GM23338 (cell line): ENCODE results near the gene TCEANC. TPM values are rescaled to one million over a fixed set of nuclear protein-coding genes. Genes with fewer than 3 reads are reported as not detected.

Experiments
- ATAC-seq: fragments of 200-7000 bp; cut with Tn5 transposase; 3 replicates; pipeline ENCODE4 v1.9.1; 2020
- DNase-seq: peaks from one replicate; pipeline ENCODE4 v3.0.0-alpha.2; 2015; ENCODE audit warnings: low spot score
- H2AFZ ChIP-seq: fragments of 200-600 bp; sonication (generic); 2 replicates; pipeline ENCODE4 v1.8.0; 2016; ENCODE audit warnings: antibody characterized with exemption, mild to moderate bottlenecking, moderate library complexity
- H3F3A ChIP-seq: fragments of 200-600 bp; sonication (generic); replicated peaks from 2 replicates; pipeline ENCODE4 v1.8.0; 2017; ENCODE audit warnings: antibody characterized with exemption, mixed run types, low read depth
- H3K27ac ChIP-seq: fragments of 200-600 bp; sonication (generic); 2 replicates; pipeline ENCODE4 v1.6.1; 2016; ENCODE audit warnings: low read depth
- H3K27me3 ChIP-seq: fragments of 200-600 bp; sonication (generic); 2 replicates; pipeline ENCODE4 v1.8.0; 2016; ENCODE audit warnings: mild to moderate bottlenecking, mixed run types, moderate library complexity; ENCODE audit not compliant: insufficient read depth
- H3K36me3 ChIP-seq: fragments of 200-600 bp; sonication (generic); 2 replicates; pipeline ENCODE4 v1.8.0; 2016; ENCODE audit warnings: mild to moderate bottlenecking; ENCODE audit not compliant: insufficient read depth
- H3K4me1 ChIP-seq: fragments of 200-600 bp; sonication (generic); 2 replicates; pipeline ENCODE4 v1.8.0; 2016; ENCODE audit warnings: mild to moderate bottlenecking, moderate library complexity; ENCODE audit not compliant: insufficient read depth
- H3K4me2 ChIP-seq: fragments of 200-600 bp; sonication (generic); 2 replicates; pipeline ENCODE4 v1.7.1; 2017; ENCODE audit warnings: mixed run types
- H3K4me3 ChIP-seq: fragments of 200-600 bp; sonication (generic); 2 replicates; pipeline ENCODE4 v1.6.1; 2016; ENCODE audit warnings: mixed run types
- H3K79me2 ChIP-seq: fragments of 200-600 bp; sonication (generic); replicated peaks from 2 replicates; pipeline ENCODE4 v1.8.0; 2017; ENCODE audit warnings: mild to moderate bottlenecking; ENCODE audit not compliant: insufficient read depth
- H3K9me2 ChIP-seq: fragments of 200-600 bp; sonication (generic); 2 replicates; pipeline ENCODE4 v1.8.0; 2017; ENCODE audit not compliant: insufficient read depth
- H4K20me1 ChIP-seq: fragments of 200-600 bp; sonication (generic); replicated peaks from 2 replicates; pipeline ENCODE4 v1.8.0; 2017; ENCODE audit warnings: mild to moderate bottlenecking; ENCODE audit not compliant: insufficient read depth
- H3K27ac Mint-ChIP-seq: 2 replicates; pipeline ENCODE4 v1.8.0; 2020; ENCODE audit warnings: inconsistent platforms, mild to moderate bottlenecking, moderate library complexity, mixed read lengths
- H3K27me3 Mint-ChIP-seq: 3 replicates; pipeline ENCODE4 v1.8.0; 2022; ENCODE audit warnings: low read depth, mild to moderate bottlenecking, moderate library complexity, mixed read lengths, inconsistent platforms; ENCODE audit not compliant: insufficient read depth, poor library complexity
- H3K36me3 Mint-ChIP-seq: 3 replicates; pipeline ENCODE4 v1.8.0; 2021; ENCODE audit warnings: low read depth, mild to moderate bottlenecking, inconsistent platforms, moderate library complexity, mixed read lengths
- H3K4me1 Mint-ChIP-seq: 3 replicates; pipeline ENCODE4 v1.8.0; 2020; ENCODE audit warnings: mild to moderate bottlenecking, inconsistent platforms, mixed read lengths
- H3K4me3 Mint-ChIP-seq: 3 replicates; pipeline ENCODE4 v1.8.0; 2021; ENCODE audit warnings: moderate library complexity, mild to moderate bottlenecking, inconsistent platforms, mixed read lengths
- H3K9me3 Mint-ChIP-seq: 3 replicates; pipeline ENCODE4 v1.8.0; 2020; ENCODE audit warnings: moderate library complexity, mild to moderate bottlenecking, inconsistent platforms, mixed read lengths
- CREB1 ChIP-seq: fragments of 250-450 bp; sonication (Bioruptor Pico); IDR thresholded peaks from 2 replicates; pipeline ENCODE4 v1.5.0; 2020; ENCODE audit warnings: low read depth, mild to moderate bottlenecking, moderate library complexity
- CTCF ChIP-seq, 2 experiments: fragments of 200-600 bp in 1 of 2; sonication (generic) in 1 of 2; conservative IDR thresholded peaks; 2 replicates each; pipeline versions ENCODE4 v1.5.1 to v1.6.1; 2016 to 2017; ENCODE audit warnings: antibody characterized with exemption in 2 of 2, low read depth in 2 of 2, mild to moderate bottlenecking in 2 of 2, moderate library complexity in 1 of 2
- ETS1 ChIP-seq: IDR thresholded peaks from 2 replicates; pipeline ENCODE4 v1.6.1; 2016; ENCODE audit warnings: antibody characterized with exemption
- EZH2 ChIP-seq: fragments of 200-600 bp; sonication (generic); IDR thresholded peaks from one replicate; pipeline ENCODE4 v1.8.0; 2017; ENCODE audit warnings: antibody characterized with exemption, mild to moderate bottlenecking, low read depth; ENCODE audit not compliant: unreplicated experiment
- EZH2phosphoT487 ChIP-seq: fragments of 200-600 bp; sonication (generic); IDR thresholded peaks from one replicate; pipeline ENCODE4 v1.8.1; 2018; ENCODE audit warnings: antibody characterized with exemption; ENCODE audit not compliant: unreplicated experiment
- JUNB ChIP-seq: IDR thresholded peaks from one replicate; pipeline ENCODE4 v1.6.1; 2016; ENCODE audit warnings: antibody characterized with exemption; ENCODE audit not compliant: unreplicated experiment
- NANOG ChIP-seq: IDR thresholded peaks from 2 replicates; pipeline ENCODE4 v1.6.1; 2016; ENCODE audit warnings: antibody characterized with exemption, borderline replicate concordance
- POLR2AphosphoS5 ChIP-seq: IDR thresholded peaks from 2 replicates; pipeline ENCODE4 v1.6.1; 2016; ENCODE audit warnings: antibody characterized with exemption, low read depth
- REST ChIP-seq: IDR thresholded peaks from one replicate; pipeline ENCODE4 v1.6.1; 2018; ENCODE audit warnings: antibody characterized with exemption; ENCODE audit not compliant: unreplicated experiment
- STAT1 ChIP-seq: IDR thresholded peaks from one replicate; pipeline ENCODE4 v1.6.1; 2016; ENCODE audit warnings: antibody characterized with exemption; ENCODE audit not compliant: unreplicated experiment
- ZNF114 ChIP-seq: fragments of 250-450 bp; sonication (Bioruptor Pico); IDR thresholded peaks from 2 replicates; pipeline ENCODE4 v1.5.0; 2020; ENCODE audit warnings: mild to moderate bottlenecking, moderate library complexity
- ZNF331 ChIP-seq: fragments of 250-450 bp; sonication (Bioruptor Pico); IDR thresholded peaks from 2 replicates; pipeline ENCODE4 v1.5.0; 2020; ENCODE audit warnings: low read depth, mild to moderate bottlenecking, moderate library complexity
- polyA plus RNA-seq: library from polyadenylated mRNA; unstranded; fragments of >200 nt; fragmentation: Nextera tagmentation; extraction: Ambion mirVana; gene quantifications from 2 replicates; pipeline ENCODE4 v1.2.1, GENCODE V29; 2016
- total RNA-seq: library from RNA; depleted of rRNA; stranded (reverse); fragments of >200 nt; shearing (Covaris generic); gene quantifications from 2 replicates; pipeline ENCODE4 v1.2.3, GENCODE V29; 2014

The TCEANC gene
- total and polyA plus RNA-seq, 2 experiments from 2014 or later = 1.2 to 2.5 TPM

GRCh38 chrX:13697976-13698375 lies 45.0 kb downstream of the TCEANC start (continued):
- no peak for TF ChIP-seq REST
- no peak for TF ChIP-seq ETS1
- no peak for TF ChIP-seq EZH2
- TF ChIP-seq POLR2AphosphoS5 = no peak
- no peak for TF ChIP-seq JUNB
- TF ChIP-seq CTCF (conservative IDR thresholded peaks at IDR 0.05; ENCODE audit: low read depth in 2 of 2) = no peak
- no peak for TF ChIP-seq STAT1
- no peak for TF ChIP-seq NANOG
- no peak for TF ChIP-seq ZNF114 (CRISPR knock-in tag)
- no peak for TF ChIP-seq CREB1 (CRISPR knock-in tag)

GRCh38 chrX:13698432-13698831 lies 45.5 kb downstream of the TCEANC start:
- DNase-seq (no peak), ATAC-seq (no peak)
- Histone ChIP-seq H3K27ac (no peak overlapping the region), H3K4me2 (no peak overlapping the region), H2AFZ (no peak overlapping the region), H4K20me1 (peaks cover 22% of the 10 kb centered on the region; the same call in 1 of the 2 replicates), H3F3A (no peaks in the 10 kb centered on the region), H3K4me1 (peaks cover 15% of the 10 kb centered on the region), H3K9me2 (no peaks in the 10 kb centered on the region), H3K4me3 (no peak overlapping the region), H3K36me3 (no peaks in the 10 kb centered on the region), H3K79me2 (peaks cover 98% of the 10 kb centered on the region), H3K27me3 (no peaks in the 10 kb centered on the region)
- H3K27me3 Mint-ChIP-seq = peaks cover 3% of the 10 kb centered on the region
- H3K9me3 Mint-ChIP-seq = no peaks in the 10 kb centered on the region
- H3K4me1 Mint-ChIP-seq = peaks cover 52% of the 10 kb centered on the region
- H3K27ac Mint-ChIP-seq = no peak overlapping the region
- no peak overlapping the region for H3K4me3 Mint-ChIP-seq
- H3K36me3 Mint-ChIP-seq = no peaks in the 10 kb centered on the region; the same call in 2 of the 3 replicates
- no peak for TF ChIP-seq CREB1 (CRISPR knock-in tag)
- no peak for TF ChIP-seq EZH2
- TF ChIP-seq ZNF331 (CRISPR knock-in tag) = no peak
- no peak for TF ChIP-seq ZNF114 (CRISPR knock-in tag)
- TF ChIP-seq NANOG = no peak
- no peak for TF ChIP-seq EZH2phosphoT487
- TF ChIP-seq JUNB = no peak
- no peak for TF ChIP-seq ETS1
- no peak for TF ChIP-seq STAT1
- TF ChIP-seq REST = no peak
